Esophagus squamous epithelium (tissue), 5 donors: ENCODE results near the gene NCAPD2. TPM values are rescaled to one million over a fixed set of nuclear protein-coding genes. Genes with fewer than 3 reads are reported as not detected.

Experiments used
- DNase-seq: peaks from one replicate; lab custom pipeline; 2025; lab: John Stamatoyannopoulos, UW
- H3K27ac ChIP-seq, 4 donors: fragments of 200-600 bp; sonication (generic); one replicate each; pipeline ENCODE4 v1.5.1; 2016 to 2019; ENCODE audit warnings: mild to moderate bottlenecking in 1 of 4
- H3K27me3 ChIP-seq, 4 donors: fragments of 200-600 bp; sonication (generic); 1 replicate in 3 of 4; 2 replicates in 1 of 4; pipeline versions ENCODE4 v1.5.1 to v1.6.0; 2017 to 2021; ENCODE audit warnings: antibody characterized with exemption in 1 of 4
- H3K36me3 ChIP-seq, 3 donors: fragments of 200-600 bp; sonication (generic); one replicate each; pipeline ENCODE4 v1.5.1; 2016 to 2019
- H3K4me1 ChIP-seq, 3 donors: fragments of 200-600 bp; sonication (generic); one replicate each; pipeline ENCODE4 v1.5.1; 2017 to 2019
- H3K4me3 ChIP-seq, 4 donors: fragments of 200-600 bp; sonication (generic); 1 replicate in 3 of 4; 2 replicates in 1 of 4; pipeline ENCODE4 v1.5.1; 2016 to 2019; ENCODE audit warnings: mild to moderate bottlenecking in 2 of 4, moderate library complexity in 1 of 4
- H3K9me3 ChIP-seq, 3 donors: fragments of 200-600 bp; sonication (generic); one replicate each; pipeline ENCODE4 v1.5.1; 2016 to 2019
- POLR2A ChIP-seq, 4 donors: fragments of 450-650 bp; IDR thresholded peaks; one replicate each; pipeline ENCODE4 v1.6.1; 2017; ENCODE audit warnings: antibody characterized with exemption in 4 of 4, mild to moderate bottlenecking in 4 of 4, moderate library complexity in 3 of 4
- WGBS, 2 donors: methylation state at CpG; one replicate each; pipeline ENCODE4 v1.1.5; 2018; 5-methylcytosine and 5-hydroxymethylcytosine counted together
- intact Hi-C: fragments of 100-400 bp; cut with DNase I; formaldehyde crosslinking; loops from one replicate; pipeline ENCODE4 v1.15.0; 2022
- total RNA-seq, 4 donors: library from RNA; depleted of rRNA; stranded (reverse); fragments of >200 nt; gene quantifications; one replicate each; pipeline ENCODE4 v1.1.0, GENCODE V29; 2016
- TF ChIP-seq, protein P1 (sequence below), 6 experiments: fragments of 450-650 bp in 4 of 6; fragments of 200-600 bp in 2 of 6; sonication (generic) in 2 of 6; IDR thresholded peaks; one replicate each; pipeline ENCODE4 v1.5.1; 2016 to 2019; ENCODE audit warnings: antibody characterized with exemption in 6 of 6, mild to moderate bottlenecking in 4 of 6, moderate library complexity in 4 of 6
- donor health status: DM: yes; HTN: yes; CAD: no.

The NCAPD2 gene
- total RNA-seq, 4 donors from 2014 or later = 25.6 to 73.2 (median 55.9) TPM

DNA sequence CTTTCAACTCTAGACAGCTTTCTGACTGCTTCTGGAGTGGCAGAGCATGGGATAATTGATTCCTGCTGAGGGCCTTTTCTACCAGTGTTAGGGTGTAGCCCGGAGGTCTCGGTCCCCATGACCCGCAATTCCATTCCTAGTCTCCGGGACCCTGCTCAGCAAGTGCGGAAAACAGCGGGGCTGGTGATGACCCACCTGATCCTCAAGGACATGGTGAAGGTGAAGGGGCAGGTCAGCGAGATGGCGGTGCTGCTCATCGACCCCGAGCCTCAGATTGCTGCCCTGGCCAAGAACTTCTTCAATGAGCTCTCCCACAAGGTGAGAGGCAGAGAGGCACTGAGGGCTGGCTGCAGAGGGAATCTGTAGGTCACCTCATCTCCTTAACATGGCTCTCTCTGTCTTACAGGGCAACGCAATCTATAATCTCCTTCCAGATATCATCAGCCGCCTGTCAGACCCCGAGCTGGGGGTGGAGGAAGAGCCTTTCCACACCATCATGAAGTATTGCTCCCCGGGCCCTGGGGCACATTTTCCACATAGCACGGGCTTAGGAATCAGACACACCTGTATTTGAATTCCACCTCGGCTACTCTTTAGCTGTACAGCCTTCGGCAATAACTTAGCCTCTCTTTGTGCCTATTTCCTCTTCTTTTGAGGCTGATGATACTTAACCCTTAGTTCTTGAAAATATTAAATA lies 34.8 kb downstream of the NCAPD2 start:
- no peak for TF ChIP-seq POLR2A (IDR thresholded peaks at IDR 0.05)
- TF ChIP-seq, protein P1, sequence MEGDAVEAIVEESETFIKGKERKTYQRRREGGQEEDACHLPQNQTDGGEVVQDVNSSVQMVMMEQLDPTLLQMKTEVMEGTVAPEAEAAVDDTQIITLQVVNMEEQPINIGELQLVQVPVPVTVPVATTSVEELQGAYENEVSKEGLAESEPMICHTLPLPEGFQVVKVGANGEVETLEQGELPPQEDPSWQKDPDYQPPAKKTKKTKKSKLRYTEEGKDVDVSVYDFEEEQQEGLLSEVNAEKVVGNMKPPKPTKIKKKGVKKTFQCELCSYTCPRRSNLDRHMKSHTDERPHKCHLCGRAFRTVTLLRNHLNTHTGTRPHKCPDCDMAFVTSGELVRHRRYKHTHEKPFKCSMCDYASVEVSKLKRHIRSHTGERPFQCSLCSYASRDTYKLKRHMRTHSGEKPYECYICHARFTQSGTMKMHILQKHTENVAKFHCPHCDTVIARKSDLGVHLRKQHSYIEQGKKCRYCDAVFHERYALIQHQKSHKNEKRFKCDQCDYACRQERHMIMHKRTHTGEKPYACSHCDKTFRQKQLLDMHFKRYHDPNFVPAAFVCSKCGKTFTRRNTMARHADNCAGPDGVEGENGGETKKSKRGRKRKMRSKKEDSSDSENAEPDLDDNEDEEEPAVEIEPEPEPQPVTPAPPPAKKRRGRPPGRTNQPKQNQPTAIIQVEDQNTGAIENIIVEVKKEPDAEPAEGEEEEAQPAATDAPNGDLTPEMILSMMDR (IDR thresholded peaks at IDR 0.05) = no peak
- Histone ChIP-seq H3K9me3 (no peaks in the 10 kb centered on the region), H3K36me3 (peaks cover 4 to 80% (median 67%) of the 10 kb centered on the region in 3 donors), H3K27ac (peak overlapping the region; percentile 27 to 78 (median 50)), H3K4me1 (peaks cover 18 to 66% (median 38%) of the 10 kb centered on the region in 3 donors), H3K4me3 (no peak overlapping the region), H3K27me3 (no peaks in the 10 kb centered on the region)
- intact Hi-C loops = no loop called here
- WGBS, 2 donors = 45 to 66% methylated on average over 11 to 15 of the region's 17 CpGs
- DNase-seq = no peak

DNA sequence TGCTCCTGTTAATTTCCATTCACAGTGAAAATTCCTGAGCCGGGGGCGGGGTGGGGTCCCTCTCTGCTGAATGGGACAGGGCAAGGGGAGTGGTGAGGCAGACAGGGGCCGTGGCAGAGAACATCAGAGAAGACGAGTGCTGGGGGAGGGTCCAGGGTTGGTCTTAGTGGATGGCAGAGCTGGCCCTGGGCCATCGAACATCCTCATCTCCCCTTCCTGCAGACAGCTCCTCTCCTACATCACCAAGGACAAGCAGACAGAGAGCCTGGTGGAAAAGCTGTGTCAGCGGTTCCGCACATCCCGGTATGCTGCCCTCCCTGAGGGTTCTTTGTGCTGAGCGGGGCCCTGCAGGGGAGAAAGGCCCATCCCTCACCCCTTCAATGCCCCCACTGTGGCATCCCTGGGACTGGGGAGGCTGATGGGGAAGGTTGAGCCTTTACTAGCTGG lies 35.4 kb downstream of the NCAPD2 start:
- Histone ChIP-seq H3K4me3 (no peak overlapping the region), H3K9me3 (no peaks in the 10 kb centered on the region), H3K27ac (peak overlapping the region; percentile 24 to 78 (median 50)), H3K27me3 (no peaks in the 10 kb centered on the region), H3K36me3 (peaks cover 4 to 74% (median 61%) of the 10 kb centered on the region in 3 donors), H3K4me1 (peaks cover 18 to 68% (median 38%) of the 10 kb centered on the region in 3 donors)
- 31 to 63% methylated on average over 3 to 4 of the region's 9 CpGs for WGBS, 2 donors
- TF ChIP-seq, protein P1 (IDR thresholded peaks at IDR 0.05) = no peak
- no peak for TF ChIP-seq POLR2A (IDR thresholded peaks at IDR 0.05)
- intact Hi-C loops = no loop called here
- DNase-seq = no peak

DNA sequence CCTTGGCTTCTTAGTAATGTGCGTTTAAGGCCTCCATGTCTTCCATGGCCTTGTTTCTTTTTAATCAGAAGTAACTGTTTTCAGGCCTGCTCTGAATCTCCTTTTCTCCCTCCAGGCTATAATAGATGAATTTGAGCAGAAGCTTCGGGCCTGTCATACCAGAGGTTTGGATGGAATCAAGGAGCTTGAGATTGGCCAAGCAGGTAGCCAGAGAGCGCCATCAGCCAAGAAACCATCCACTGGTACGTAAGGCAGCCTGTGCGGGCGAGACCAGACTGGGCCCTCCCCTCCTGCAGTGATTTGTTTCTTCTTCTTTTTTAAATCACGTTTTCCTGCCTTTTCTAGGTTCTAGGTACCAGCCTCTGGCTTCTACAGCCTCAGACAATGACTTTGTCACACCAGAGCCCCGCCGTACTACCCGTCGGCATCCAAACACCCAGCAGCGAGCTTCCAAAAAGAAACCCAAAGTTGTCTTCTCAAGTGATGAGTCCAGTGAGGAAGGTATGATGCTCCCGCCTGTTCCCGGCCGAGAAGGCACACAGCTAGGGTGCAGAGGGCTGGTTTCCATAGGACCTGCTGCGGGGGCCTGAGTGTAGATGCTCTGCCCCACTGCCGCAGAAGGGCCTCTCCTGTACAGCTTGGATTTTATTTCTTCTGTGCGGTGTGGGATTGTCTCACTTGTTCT lies 36.8 kb downstream of the NCAPD2 start:
- H3K27me3 ChIP-seq = no peaks in the 10 kb centered on the region
- no peak for TF ChIP-seq POLR2A (IDR thresholded peaks at IDR 0.05)
- TF ChIP-seq, protein P1 (IDR thresholded peaks at IDR 0.05) = no peak
- intact Hi-C loops = loop anchor here (10.0 kb wide), 1 partner anchor 56 kb away; the partner anchor contains the start of gene VAMP1
- H3K9me3 ChIP-seq = no peaks in the 10 kb centered on the region
- H3K27ac ChIP-seq = no peak overlapping the region
- H3K4me1 ChIP-seq = peaks cover 21 to 71% (median 40%) of the 10 kb centered on the region in 3 donors
- no peak overlapping the region for H3K4me3 ChIP-seq
- no peak for DNase-seq
- H3K36me3 ChIP-seq = peaks cover 5 to 63% (median 51%) of the 10 kb centered on the region in 3 donors
- WGBS, 2 donors = 89 to 92% methylated on average over 17 to 18 of the region's 18 CpGs

DNA sequence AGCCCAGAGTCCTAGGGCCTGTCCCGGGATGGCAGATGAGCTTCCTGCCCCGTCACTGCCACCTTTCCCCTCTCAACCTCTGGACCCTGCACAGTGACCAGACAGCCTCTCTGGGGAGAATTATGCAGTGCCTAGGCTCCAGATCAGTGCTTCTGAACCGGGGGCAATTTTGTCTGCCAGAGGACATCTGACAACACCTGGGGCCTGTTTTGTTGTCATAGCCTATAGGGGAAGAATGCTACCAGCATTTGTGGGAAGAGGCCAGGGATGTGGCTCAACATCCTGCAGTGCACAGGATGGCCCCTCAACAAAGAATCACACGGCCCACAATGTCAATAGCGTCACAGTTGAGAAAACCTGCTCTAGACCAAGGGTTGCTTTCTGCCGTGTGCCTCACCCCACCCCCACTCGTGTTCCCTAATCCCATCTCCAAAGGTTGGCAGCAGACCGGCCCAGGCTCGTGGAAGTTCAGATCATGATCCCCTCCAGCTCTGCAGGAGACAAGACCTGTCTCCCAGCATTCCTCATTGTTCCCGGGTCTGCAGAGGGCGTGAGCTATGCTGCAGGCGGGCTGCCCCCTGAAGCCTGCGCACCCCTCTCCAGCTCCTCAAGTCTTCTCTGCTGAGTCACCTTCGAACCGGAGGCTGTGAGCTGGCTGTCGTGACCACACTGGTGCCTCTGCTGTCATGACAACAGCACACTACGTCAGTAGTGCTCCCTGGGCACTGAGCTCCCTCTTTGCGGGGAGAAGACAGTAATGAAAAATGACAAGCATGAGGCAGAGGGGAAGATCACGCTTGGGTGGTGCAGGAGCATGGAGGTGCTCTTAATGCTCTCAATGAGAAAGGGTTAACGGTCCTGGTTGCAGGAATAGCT lies 38.4 kb downstream of the NCAPD2 start:
- H3K9me3 ChIP-seq = no peaks in the 10 kb centered on the region
- no peaks in the 10 kb centered on the region for H3K27me3 ChIP-seq
- peak overlapping the region in 3 of 4 donors; percentile 90 to 99 (median 91) for H3K4me3 ChIP-seq
- H3K4me1 ChIP-seq = peaks cover 32 to 71% (median 48%) of the 10 kb centered on the region in 3 donors
- H3K36me3 ChIP-seq = peaks cover 21 to 63% (median 45%) of the 10 kb centered on the region in 3 donors
- DNase-seq = no peak
- H3K27ac ChIP-seq = peak overlapping the region; percentile 94 to 99 (median 98)
- 11% methylated on average over 8 to 10 of the region's 20 CpGs for WGBS, 2 donors
- intact Hi-C loops = loop anchor here (10.0 kb wide), 1 partner anchor 57 kb away; the partner anchor contains the start of gene VAMP1
- peak in 1 of 4 donors; percentile 52 for TF ChIP-seq POLR2A (IDR thresholded peaks at IDR 0.05)
- TF ChIP-seq, protein P1 (IDR thresholded peaks at IDR 0.05) = no peak
